Hypothalamus (tissue), 51 donors: ENCODE measurements around the gene DNAJB6.
"Not testable (repeated sequence)": the region's sequence is repeated elsewhere in the genome, so short reads cannot be mapped to it uniquely, and the experiment has no call there.

Experiments
- DNase-seq, 51 donors: peaks; one replicate each; lab custom pipeline; 2025; lab: John Stamatoyannopoulos, UW

Gene DNAJB6

DNA sequence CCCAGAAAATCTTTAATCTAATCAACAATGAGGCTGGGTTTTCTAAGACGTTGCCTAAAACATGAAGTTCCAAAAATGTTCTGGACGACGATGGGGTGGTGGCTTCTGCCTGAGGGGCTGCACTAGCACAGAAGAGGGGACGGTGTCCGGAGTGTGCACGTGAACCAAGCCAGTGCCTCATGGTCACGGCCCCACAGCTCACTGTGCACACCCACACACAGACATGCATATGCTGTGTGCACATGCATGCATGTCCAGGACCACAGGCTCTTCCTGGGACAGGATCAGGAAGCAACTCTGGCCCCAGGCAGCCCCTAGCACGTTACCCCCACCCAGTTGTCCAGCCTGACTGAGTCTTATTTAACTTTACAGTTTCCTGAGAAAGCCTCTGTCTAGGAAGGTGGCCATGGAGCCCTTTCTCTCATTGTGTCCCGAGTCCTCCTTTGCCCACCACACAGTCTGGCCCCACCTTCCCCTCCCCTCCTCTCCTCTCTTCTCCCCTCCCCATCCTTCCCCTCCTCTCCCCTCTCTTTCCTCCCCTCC, 100.8 kb downstream of the DNAJB6 start:
- no peak for DNase-seq

DNA sequence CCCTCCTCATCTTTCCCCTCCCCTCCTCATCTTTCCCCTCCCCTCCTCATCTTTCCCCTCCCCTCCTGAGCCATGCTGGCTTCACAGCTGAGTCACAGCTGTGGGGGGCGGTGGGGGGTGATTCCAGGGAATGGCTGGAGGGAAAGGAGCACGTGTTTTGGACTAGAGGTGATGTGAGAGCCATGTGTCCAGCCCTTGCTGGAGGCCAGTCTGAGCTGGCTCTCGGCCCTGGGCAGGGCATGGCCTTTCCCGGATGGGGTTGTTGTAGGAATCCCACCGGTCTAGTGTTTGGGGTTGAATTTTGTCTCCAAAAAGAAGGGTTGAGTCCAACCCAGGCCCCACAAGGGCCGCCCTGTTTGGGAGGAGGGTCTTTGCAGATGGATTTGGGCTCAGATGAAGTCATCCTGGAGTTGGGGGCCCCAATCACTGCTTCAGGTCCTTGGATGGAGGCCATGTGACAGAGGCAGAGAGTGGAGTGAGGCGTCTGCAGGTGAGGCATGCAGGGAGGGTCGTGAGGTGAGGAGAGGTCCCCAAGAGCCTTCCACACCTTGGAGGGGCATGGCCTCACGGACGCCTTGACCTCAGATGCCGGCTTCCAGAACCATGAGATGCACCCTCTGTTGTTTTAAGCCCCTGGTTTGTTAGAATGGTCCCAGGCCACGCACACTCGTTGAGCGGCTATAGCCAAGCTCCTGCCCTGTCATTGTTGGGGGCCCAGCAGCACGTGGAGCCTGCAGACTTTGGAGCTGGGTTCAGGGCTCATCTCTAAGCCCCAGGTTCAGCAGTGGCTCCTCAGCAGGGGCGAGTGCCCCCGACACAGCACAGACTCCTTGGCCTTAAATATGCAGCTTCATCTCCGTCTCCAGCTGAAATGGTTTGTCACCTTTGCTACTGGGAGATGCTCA, 101.6 kb downstream of the DNAJB6 start:
- no peak for DNase-seq

DNA sequence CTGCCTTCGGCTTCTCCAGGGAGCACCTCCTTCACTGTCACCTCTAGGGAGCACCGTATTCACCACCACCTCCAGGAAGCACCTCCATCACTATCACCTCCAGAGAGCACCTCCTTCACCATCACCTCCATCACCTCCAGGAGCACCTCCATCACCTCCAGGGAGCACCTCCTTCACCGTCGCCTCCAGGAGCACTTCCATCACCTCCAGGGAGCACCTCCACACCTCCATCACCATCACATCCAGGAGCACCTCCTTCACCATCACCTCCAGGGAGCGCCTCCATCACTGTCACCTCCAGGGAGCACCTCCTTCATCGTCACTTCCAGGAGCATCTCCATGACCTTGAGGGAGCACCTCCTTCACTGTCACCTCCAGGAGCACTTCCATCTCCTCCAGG, 102.3 kb downstream of the DNAJB6 start:
- DNase-seq, result no peak

DNA sequence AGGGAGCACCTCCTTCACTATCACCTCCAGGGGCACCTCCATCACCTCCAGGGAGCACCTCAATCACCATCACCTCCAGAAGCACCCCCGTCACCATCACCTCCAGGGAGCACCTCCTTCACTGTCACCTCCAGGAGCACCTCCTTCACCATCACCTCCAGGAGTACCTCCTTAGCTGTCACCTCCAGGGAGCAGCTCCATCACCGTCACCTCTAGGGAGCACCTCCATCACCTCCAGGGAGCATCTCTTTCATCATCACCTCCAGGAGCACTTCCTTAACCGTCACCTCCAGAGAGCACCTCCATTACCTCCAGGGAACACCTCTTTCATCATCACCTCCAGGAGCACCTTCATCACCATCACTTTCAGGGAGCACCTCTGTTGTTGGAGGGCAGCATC, 103.0 kb downstream of the DNAJB6 start:
- no peak for DNase-seq

DNA sequence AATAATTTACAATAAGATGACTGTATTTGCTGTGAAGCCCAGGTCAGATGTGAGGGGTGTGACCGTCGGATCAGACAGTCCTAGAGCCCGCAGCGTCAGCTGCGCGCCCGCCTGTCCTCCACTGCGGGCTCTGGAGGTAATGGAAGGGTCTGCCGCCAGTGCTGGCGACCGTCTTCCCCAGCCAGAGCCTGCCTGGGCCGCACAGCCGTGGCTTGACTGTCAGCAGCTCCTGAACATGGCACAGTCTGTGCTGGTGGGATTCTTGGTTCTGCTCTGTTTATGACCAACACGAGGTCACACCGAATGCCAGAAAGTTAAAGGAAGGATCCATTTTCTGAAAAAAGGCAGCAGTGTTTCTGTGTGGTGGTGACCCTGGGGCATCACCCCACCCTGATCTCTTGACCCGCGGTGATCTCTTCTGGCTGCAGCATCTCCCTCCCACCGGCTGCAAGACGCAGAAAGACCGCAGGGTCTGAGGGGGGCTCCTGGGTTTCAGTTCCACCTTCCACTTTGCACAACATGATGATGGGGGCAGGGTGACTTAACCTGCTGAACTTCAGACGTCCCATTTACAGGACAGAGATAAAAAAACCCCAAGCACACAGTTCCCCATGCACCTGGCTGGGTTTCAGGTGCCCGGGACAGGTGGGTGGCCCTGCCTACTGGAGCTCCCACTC, 103.7 kb downstream of the DNAJB6 start:
- no peak for DNase-seq

DNA sequence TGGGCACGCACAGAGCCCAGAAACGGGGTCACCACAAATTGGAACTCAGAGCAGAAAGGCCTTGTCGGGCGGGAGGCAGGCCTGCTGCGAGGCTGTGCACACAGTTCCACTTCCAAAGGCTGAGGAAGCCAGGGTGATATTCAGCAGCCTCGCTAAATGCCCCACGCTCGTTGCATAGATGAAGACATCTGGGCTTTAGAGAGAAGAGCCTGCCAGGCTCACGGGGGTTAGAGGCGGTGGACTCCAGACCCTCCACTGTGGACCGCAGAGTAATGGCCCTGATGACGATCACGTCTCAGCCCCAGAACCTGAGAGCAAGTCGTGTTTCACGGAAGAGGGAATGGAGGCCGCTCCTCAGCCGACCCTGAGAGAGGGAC, 104.2 kb downstream of the DNAJB6 start:
- DNase-seq, result no peak

DNA sequence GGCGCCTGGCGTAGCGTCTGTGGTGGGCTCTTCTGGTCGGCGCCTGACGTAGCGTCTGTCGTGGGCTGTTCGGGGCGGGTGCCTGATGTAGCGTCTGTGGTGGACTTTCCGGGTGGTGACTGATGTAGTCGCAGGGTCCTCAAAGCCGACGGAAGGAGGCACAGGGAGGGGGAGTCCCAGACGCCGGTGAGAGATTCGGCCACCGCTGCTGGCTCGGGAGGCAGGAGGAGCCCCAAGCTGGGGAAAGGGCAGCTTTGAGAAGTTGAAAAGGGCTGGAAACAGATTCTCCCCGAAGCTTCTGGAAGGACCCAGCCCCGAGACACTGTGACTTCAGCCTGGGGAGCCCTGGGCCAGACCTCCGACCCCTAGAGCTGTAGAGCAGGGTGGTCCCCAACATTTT, 105.7 kb downstream of the DNAJB6 start:
- no peak for DNase-seq

DNA sequence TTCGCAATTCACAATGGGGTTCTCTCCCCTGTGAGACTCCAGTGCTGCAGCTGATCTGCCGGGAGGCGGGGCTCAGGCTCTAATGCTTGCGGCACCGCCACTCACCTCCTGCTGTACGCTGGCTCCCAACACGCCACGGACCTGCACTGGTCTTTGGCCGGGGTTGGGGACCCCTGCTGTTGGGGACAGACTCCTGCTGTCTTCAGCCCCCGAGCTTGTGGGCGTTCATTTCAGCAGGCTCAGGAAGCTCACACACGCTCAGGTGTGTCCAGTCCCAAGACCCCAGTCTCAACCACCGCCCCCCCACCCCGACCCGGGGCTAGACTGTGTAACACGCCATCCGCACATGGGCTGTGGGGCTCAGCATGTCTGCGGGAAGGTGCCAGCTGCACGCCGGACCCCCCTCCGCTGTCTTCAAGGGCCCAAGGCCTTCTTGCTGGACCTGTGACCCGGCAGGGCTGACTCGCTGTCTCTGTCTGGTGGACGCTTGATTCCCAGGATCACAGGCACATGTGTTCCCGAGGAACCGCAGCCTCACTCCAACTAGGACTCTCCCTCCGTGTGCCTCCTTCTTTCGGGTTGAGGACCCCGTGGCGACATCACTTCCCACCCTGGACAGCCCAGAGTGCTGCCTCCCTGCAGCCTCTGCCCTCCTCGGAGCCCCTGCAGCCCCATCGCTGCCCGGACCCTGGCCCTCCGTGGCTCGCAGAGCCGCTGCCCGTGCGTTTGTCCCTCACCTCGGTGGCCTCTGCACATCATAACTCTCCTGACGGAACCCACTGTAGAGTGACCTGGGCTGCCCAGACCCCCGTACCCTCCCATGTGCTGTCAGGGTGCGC, 106.4 kb downstream of the DNAJB6 start:
- DNase-seq, result no peak

DNA sequence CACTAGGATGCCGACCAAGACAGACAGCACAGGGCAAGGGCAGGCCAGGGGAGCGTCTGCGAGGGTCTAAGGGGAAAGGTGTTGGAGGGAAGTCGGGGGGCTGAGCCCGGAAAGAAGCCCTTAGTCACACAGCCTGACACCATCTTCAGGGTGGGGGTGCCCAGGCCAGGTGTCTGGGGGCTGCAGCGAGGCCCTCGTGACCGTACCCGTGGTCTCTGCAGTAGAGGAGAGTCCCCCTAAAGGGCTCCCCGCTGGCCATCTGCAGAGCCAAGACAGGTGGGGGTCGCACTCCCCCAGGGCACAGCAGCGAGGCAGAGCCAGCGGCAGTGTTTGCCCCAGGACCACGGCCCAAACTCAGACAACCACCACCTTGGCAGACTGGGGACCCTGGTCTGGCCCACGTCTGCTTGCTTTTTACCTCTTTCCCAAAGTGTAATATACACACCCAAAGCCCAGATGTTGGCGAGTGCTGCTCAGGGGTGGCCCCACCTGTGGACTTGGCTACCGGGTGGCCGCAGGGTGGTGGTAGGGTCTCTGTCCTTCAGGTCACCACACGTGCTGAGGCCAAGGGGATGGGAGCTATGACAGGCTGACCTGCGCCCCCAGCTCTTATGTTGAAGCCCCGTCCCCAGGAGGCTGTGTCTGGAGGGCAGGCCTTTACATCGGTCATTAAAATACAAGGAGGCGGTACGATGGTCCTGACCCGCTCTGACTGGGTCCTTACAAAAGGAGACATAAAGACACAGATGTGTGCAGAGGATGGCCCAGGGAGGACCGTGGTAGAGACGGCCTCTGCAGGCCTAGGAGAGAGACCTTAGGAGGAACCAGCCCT, 107.4 kb downstream of the DNAJB6 start:
- no peak for DNase-seq

DNA sequence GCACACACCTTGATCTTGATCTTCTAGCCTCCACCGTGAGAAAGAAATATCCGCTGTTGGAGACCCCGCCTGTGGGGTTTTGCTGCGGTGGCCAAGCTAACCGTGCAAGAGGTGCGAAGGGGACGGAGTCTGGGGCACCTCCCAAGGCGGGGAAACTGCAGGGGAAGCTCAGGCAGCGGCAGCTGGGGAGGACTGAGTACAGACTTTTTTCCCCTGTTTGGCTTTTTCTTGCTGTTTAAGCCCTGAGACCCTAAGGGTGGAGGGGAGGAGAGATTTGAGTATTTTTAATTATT, 108.0 kb downstream of the DNAJB6 start:
- DNase-seq, result no peak

DNA sequence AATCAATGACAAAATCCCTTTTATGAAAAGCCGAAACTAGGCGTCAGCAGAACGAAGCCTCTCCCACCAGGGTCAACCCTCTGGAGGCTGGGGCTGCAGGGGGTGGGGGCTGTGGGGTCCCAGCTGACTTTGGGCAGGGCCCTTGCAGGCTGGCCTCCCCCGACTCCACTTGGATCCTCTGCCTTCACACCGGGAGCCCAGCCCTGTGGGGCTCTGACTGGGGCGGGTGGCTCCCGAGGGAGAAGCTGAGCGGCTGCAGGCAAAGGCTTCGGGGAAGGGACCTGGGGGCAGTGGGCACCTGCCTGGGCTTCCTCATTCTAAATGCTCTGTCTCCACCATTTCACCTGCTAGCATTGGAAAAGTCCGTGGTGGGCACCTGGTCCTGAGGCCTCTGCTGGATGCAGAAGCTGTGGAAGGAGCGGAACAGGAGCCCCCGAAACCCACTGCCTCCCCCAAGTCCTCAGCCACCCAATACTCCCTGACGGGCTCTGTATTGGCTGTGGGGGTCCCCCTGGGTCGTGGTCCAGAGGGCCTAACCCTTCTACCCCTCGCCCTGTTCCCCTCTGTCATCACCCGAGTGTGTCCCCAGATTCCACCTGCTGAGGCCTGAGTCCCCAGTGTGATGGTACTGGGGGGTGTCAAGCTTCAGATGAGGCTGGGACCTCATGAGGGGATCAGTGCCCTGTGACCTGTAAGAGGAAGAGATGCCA, 108.6 kb downstream of the DNAJB6 start:
- DNase-seq, result no peak

DNA sequence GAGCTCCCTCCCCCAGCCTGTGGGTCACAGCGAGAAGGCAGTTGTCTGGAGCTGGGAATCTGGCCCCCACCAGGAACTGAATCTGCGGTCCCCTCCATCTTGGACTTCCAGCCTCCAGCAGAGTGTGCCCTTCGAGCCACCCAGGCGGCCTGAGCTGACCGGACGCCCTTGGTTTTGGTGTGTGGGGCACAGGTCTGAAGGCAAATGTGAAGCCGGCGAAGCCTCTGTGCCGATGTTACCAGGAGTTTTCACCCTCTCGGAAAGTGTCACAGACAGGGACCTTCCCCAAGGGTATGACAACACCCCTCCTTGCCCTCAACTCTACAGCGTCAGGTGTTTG, 109.1 kb downstream of the DNAJB6 start:
- DNase-seq, result no peak

DNA sequence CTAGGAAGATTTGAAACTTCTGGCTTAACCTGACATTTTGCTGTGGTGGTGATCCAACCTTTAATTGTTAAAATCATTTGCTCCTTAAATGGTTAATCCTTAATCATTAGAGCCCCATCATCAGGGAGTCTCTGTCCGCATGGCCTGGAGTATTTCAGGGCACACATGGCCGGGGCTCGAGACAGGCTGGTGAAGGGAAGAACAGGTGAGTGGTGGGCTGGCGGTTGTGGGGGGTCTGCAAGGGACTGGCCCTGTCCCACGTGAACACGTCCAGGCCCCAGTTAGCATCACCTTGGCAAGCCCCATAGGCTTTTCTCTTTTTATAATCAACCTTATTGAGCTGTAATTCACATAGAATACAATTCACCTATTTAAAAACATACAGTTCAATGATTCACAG, 109.5 kb downstream of the DNAJB6 start:
- no peak for DNase-seq

DNA sequence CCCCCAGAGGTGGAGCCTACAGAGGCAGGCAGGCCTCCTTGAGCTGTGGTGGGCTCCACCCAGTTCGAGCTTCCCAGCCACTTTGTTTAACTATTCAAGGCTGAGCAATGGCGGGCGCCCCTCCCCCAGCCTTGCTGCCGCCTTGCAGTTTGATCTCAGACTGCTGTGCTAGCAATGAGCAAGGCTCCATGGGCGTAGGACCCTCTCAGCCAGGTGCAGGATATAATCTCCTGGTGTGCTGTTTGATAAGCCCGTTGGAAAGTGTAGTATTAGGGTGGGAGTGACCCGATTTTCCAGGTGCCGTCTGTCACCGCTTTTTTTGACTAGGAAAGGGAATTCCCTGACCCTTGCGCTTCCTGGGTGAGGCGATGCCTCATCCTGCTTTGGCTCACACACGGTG, 117.2 kb downstream of the DNAJB6 start:
- not testable (repeated sequence) for DNase-seq

DNA sequence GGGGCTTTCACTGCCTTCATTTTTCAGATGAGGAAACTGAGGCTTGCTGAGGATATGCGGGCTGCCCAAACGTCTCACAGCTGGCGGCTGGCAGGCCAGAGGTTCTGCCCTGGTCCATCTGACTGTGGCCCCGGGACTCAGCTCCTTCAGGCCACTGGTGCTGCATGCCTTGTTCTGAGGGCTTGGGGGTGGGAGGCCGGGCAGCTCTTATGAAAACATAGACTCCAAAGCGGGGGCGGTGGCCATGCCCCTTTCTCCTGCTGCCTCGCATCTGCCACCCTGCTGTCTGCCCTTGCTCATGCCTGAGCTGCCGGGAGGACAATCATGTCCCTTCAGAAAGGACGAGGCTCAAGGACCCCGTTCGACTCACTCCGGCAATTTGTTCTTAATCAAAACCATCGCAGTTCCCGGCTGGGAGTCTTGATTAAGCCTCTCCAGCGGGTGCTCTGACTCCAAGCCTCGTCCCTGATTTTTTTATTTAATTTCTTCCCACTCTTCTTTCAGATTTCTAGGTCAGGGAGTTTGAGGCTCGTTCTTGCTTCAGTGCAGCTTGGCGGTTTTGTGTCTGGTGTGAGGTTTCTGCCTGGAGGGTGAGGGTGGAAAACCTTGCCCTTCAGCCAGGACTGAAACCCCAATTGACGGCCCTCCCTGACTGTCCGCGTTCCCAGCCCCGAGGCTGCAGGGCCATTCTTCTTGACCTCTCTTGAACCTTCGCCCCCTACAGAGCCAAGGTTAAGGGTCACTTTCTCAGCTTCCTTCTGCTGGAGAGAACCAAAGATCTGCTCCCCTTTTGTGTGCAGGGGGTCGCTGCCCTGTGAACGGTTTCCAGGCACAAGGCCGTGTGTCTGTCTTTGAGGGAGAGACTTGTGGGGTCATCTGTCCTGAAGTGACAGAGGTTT, 120.8 kb downstream of the DNAJB6 start:
- peak in 1 of 51 donors; percentile 3 for DNase-seq

DNA sequence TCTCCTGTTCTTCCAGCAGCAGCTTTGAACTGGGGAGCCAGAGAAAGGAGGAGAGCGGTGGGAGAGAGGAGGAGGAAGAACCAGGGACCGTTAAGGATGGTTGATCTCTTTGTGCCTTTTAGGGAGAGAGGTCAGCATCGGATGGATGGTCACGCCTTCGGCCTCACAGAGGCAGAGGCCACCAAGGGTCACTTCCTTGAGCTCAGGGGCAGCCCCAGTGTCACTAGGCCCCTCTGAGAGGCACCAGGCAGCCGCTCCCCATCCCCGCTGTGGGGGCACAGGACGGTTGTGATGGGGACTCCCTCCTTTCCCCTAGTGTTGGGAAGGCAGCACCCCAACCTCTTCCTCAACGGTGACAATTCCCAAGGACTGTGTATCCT, 121.4 kb downstream of the DNAJB6 start:
- DNase-seq, result no peak

DNA sequence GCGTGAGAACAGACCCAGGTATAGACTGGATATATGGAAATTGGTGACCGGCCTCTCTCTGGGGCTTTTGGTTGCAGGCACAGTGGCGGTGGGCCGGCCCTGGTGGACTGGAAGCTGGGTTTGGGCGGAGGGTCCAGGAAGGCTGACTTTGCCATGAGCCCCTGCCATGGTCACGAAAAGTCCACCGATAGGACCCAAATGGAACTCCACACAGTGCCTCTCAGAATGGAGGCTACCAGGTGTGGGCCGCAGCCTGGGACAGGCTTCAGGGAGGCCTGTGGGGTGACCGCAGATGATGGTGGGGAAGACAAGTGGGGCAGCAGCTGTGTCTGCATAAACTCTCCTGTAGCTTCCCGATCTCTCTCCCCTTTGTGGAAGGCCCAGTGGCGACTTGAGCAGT, 123.2 kb downstream of the DNAJB6 start:
- no peak for DNase-seq

DNA sequence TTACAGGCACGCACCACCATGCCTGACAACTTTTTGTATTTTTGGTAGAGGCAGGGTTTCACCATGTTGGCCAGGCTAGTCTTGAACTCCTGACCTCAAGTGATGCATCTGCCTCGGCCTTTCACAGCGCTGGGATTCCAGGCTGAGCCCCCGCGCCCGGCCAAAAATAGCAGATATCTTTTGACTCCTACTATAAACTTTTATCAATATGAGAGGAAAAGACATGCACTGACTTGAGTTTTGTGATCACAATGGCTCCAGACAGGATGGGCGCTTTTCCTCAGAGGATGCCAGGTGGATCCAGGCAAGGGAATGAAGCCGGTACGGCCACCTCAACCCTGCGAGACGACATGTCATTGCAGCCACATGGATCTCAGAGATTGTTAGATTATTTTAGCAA, 123.9 kb downstream of the DNAJB6 start:
- DNase-seq, result no peak
